ENCODE data around the gene MAFG. TPM values are rescaled to one million over a fixed set of nuclear protein-coding genes. Genes with fewer than 3 reads are reported as not detected.
A peak's percentile ranks its signal among the peaks of the same experiment; 100 is the strongest.

Gene MAFG
- total RNA-seq, 1 experiment from 2014 or later = 10.9 TPM

GRCh38 chr17:81884520-81884919, 43.0 kb downstream of the MAFG start:
- H3K4me1 ChIP-seq (ENCODE audit: low read length) = peaks cover under 1% of the 10 kb centered on the region
- H3K9ac ChIP-seq (ENCODE audit: low read length) = no peak overlapping the region
- H3K36me3 ChIP-seq (ENCODE audit: insufficient read depth, low read length) = peaks cover 57% of the 10 kb centered on the region
- no peak for DNase-seq
- no peaks in the 10 kb centered on the region for H3K9me2 ChIP-seq (replicated peaks; ENCODE audit: insufficient read depth, low read length)
- H4K20me1 ChIP-seq (ENCODE audit: insufficient read depth, low read depth, low read length) = peaks cover 20% of the 10 kb centered on the region
- H3K9me3 ChIP-seq (ENCODE audit: low read length) = no peaks in the 10 kb centered on the region
- no peak overlapping the region for H2AFZ ChIP-seq (ENCODE audit: low read length)
- H3K27me3 ChIP-seq (ENCODE audit: low read length) = no peaks in the 10 kb centered on the region
- peaks cover 34% of the 10 kb centered on the region for H3K79me2 ChIP-seq (ENCODE audit: low read length)
- no peak overlapping the region for H3K4me2 ChIP-seq (ENCODE audit: low read depth, low read length, poor library complexity, severe bottlenecking)
- no peak overlapping the region for H3K4me3 ChIP-seq (ENCODE audit: low read length)
- no peak overlapping the region for H3K27ac ChIP-seq (ENCODE audit: low read length)

- H3K4me2 ChIP-seq (ENCODE audit: low read depth, low read length, poor library complexity, severe bottlenecking) = no peak overlapping the region
- H2AFZ ChIP-seq (ENCODE audit: low read length) = no peak overlapping the region
- H3K9ac ChIP-seq (ENCODE audit: low read length) = no peak overlapping the region
- no peaks in the 10 kb centered on the region for H3K79me2 ChIP-seq (ENCODE audit: low read length)
- H3K4me1 ChIP-seq (ENCODE audit: low read length) = no peaks in the 10 kb centered on the region
- DNase-seq = no peak
- H3K36me3 ChIP-seq (ENCODE audit: insufficient read depth, low read length) = peaks cover 26% of the 10 kb centered on the region; the same call in 1 of the 2 replicates
- no peak overlapping the region for H3K27ac ChIP-seq (ENCODE audit: low read length)
- H3K4me3 ChIP-seq (ENCODE audit: low read length) = no peak overlapping the region
- no peaks in the 10 kb centered on the region for H3K9me3 ChIP-seq (ENCODE audit: low read length)
- no peaks in the 10 kb centered on the region for H3K27me3 ChIP-seq (ENCODE audit: low read length)
- no peaks in the 10 kb centered on the region for H4K20me1 ChIP-seq (ENCODE audit: insufficient read depth, low read depth, low read length)
- H3K9me2 ChIP-seq (replicated peaks; ENCODE audit: insufficient read depth, low read length) = no peaks in the 10 kb centered on the region
Observed at GRCh38 chr17:81879121-81879520, 48.4 kb downstream of the MAFG start.

GRCh38 chr17:81878294-81878693, 49.2 kb downstream of the MAFG start:
- no peaks in the 10 kb centered on the region for H3K9me3 ChIP-seq (ENCODE audit: low read length)
- no peaks in the 10 kb centered on the region for H3K27me3 ChIP-seq (ENCODE audit: low read length)
- H3K9me2 ChIP-seq (replicated peaks; ENCODE audit: insufficient read depth, low read length) = no peaks in the 10 kb centered on the region
- peaks cover 23% of the 10 kb centered on the region; the same call in 1 of the 2 replicates for H3K36me3 ChIP-seq (ENCODE audit: insufficient read depth, low read length)
- H3K27ac ChIP-seq (ENCODE audit: low read length) = no peak overlapping the region
- no peak for DNase-seq
- no peak overlapping the region for H3K4me3 ChIP-seq (ENCODE audit: low read length)
- H4K20me1 ChIP-seq (ENCODE audit: insufficient read depth, low read depth, low read length) = no peaks in the 10 kb centered on the region
- H3K79me2 ChIP-seq (ENCODE audit: low read length) = no peaks in the 10 kb centered on the region
- H3K4me1 ChIP-seq (ENCODE audit: low read length) = peaks cover 6% of the 10 kb centered on the region
- H2AFZ ChIP-seq (ENCODE audit: low read length) = no peak overlapping the region
- H3K4me2 ChIP-seq (ENCODE audit: low read depth, low read length, poor library complexity, severe bottlenecking) = no peak overlapping the region
- no peak overlapping the region for H3K9ac ChIP-seq (ENCODE audit: low read length)

- no peaks in the 10 kb centered on the region for H3K9me3 ChIP-seq (ENCODE audit: low read length)
- H3K36me3 ChIP-seq (ENCODE audit: insufficient read depth, low read length) = peaks cover 22% of the 10 kb centered on the region; the same call in 1 of the 2 replicates
- no peaks in the 10 kb centered on the region for H3K27me3 ChIP-seq (ENCODE audit: low read length)
- H3K9ac ChIP-seq (ENCODE audit: low read length) = no peak overlapping the region
- no peak for DNase-seq
- peaks cover 4% of the 10 kb centered on the region for H3K79me2 ChIP-seq (ENCODE audit: low read length)
- H3K27ac ChIP-seq (ENCODE audit: low read length) = no peak overlapping the region
- no peaks in the 10 kb centered on the region for H4K20me1 ChIP-seq (ENCODE audit: insufficient read depth, low read depth, low read length)
- no peak overlapping the region for H2AFZ ChIP-seq (ENCODE audit: low read length)
- H3K4me1 ChIP-seq (ENCODE audit: low read length) = peaks cover 14% of the 10 kb centered on the region
- no peak overlapping the region for H3K4me3 ChIP-seq (ENCODE audit: low read length)
- H3K9me2 ChIP-seq (replicated peaks; ENCODE audit: insufficient read depth, low read length) = no peaks in the 10 kb centered on the region
- no peak overlapping the region for H3K4me2 ChIP-seq (ENCODE audit: low read depth, low read length, poor library complexity, severe bottlenecking)
Observed at GRCh38 chr17:81877569-81877968, 50.0 kb downstream of the MAFG start.

- Histone ChIP-seq H3K9me3 (ENCODE audit: low read length) (no peaks in the 10 kb centered on the region), H3K4me2 (ENCODE audit: low read depth, low read length, poor library complexity, severe bottlenecking) (peak overlapping the region; percentile 99), H3K36me3 (ENCODE audit: insufficient read depth, low read length) (peaks cover 5% of the 10 kb centered on the region; the same call in 1 of the 2 replicates), H3K27ac (ENCODE audit: low read length) (peak overlapping the region; percentile 91), H3K27me3 (ENCODE audit: low read length) (no peaks in the 10 kb centered on the region), H3K9ac (ENCODE audit: low read length) (peak overlapping the region; percentile 100), H3K4me3 (ENCODE audit: low read length) (peak overlapping the region; percentile 90), H4K20me1 (ENCODE audit: insufficient read depth, low read depth, low read length) (peaks cover 17% of the 10 kb centered on the region; the same call in 1 of the 2 replicates), H3K9me2 (replicated peaks; ENCODE audit: insufficient read depth, low read length) (no peaks in the 10 kb centered on the region), H3K79me2 (ENCODE audit: low read length) (peaks cover 26% of the 10 kb centered on the region), H2AFZ (ENCODE audit: low read length) (peak overlapping the region; percentile 87; the same call in 1 of the 2 replicates), H3K4me1 (ENCODE audit: low read length) (peaks cover 56% of the 10 kb centered on the region)
- peak; percentile 97 for DNase-seq
Observed at GRCh38 chr17:81871387-81872230, 55.9 kb downstream of the MAFG start.

GRCh38 chr17:81870981-81871386, 56.6 kb downstream of the MAFG start, which contains the start of gene ARHGDIA:
Gene ARHGDIA (minus strand): TSS chr17:81871337. CDS start chr17:81869930, 1,407 bp downstream.
- Histone ChIP-seq H3K9ac (ENCODE audit: low read length) (peak within 1 kb of the TSS; percentile 100), H3K4me2 (ENCODE audit: low read depth, low read length, poor library complexity, severe bottlenecking) (peak within 1 kb of the TSS; percentile 99), H3K79me2 (ENCODE audit: low read length) (peaks cover 26% of the 10 kb centered on the region), H3K36me3 (ENCODE audit: insufficient read depth, low read length) (peaks cover 5% of the 10 kb centered on the region; the same call in 1 of the 2 replicates), H2AFZ (ENCODE audit: low read length) (peak within 1 kb of the TSS; percentile 87; the same call in 1 of the 2 replicates), H3K9me2 (replicated peaks; ENCODE audit: insufficient read depth, low read length) (no peaks in the 10 kb centered on the region), H3K4me1 (ENCODE audit: low read length) (peaks cover 59% of the 10 kb centered on the region), H3K27ac (ENCODE audit: low read length) (peak within 1 kb of the TSS; percentile 92), H3K27me3 (ENCODE audit: low read length) (no peaks in the 10 kb centered on the region), H4K20me1 (ENCODE audit: insufficient read depth, low read depth, low read length) (peaks cover 17% of the 10 kb centered on the region; the same call in 1 of the 2 replicates), H3K9me3 (ENCODE audit: low read length) (no peaks in the 10 kb centered on the region), H3K4me3 (ENCODE audit: low read length) (peak within 1 kb of the TSS; percentile 100)
- no peak for DNase-seq

GRCh38 chr17:81870131-81870980, 57.2 kb downstream of the MAFG start:
- Histone ChIP-seq H3K36me3 (ENCODE audit: insufficient read depth, low read length) (peaks cover 5% of the 10 kb centered on the region; the same call in 1 of the 2 replicates), H4K20me1 (ENCODE audit: insufficient read depth, low read depth, low read length) (peaks cover 17% of the 10 kb centered on the region; the same call in 1 of the 2 replicates), H3K9me3 (ENCODE audit: low read length) (no peaks in the 10 kb centered on the region), H3K79me2 (ENCODE audit: low read length) (peaks cover 26% of the 10 kb centered on the region), H3K9me2 (replicated peaks; ENCODE audit: insufficient read depth, low read length) (no peaks in the 10 kb centered on the region), H3K27me3 (ENCODE audit: low read length) (no peaks in the 10 kb centered on the region), H3K4me3 (ENCODE audit: low read length) (peak overlapping the region; percentile 100), H2AFZ (ENCODE audit: low read length) (no peak overlapping the region), H3K4me2 (ENCODE audit: low read depth, low read length, poor library complexity, severe bottlenecking) (peak overlapping the region; percentile 93), H3K9ac (ENCODE audit: low read length) (peak overlapping the region; percentile 99), H3K27ac (ENCODE audit: low read length) (peak overlapping the region; percentile 92), H3K4me1 (ENCODE audit: low read length) (peaks cover 59% of the 10 kb centered on the region)
- peak; percentile 78 for DNase-seq
